GM19351 (cell line): Measurements from ENCODE around the gene PSD.

ENCODE experiments used
- ATAC-seq: cut with Tn5 transposase; IDR thresholded peaks from one replicate; pipeline ENCODE4 v1.9.1; 2021; ENCODE audit warnings: mild to moderate bottlenecking, moderate library complexity; ENCODE audit not compliant: unreplicated experiment

Gene PSD

DNA sequence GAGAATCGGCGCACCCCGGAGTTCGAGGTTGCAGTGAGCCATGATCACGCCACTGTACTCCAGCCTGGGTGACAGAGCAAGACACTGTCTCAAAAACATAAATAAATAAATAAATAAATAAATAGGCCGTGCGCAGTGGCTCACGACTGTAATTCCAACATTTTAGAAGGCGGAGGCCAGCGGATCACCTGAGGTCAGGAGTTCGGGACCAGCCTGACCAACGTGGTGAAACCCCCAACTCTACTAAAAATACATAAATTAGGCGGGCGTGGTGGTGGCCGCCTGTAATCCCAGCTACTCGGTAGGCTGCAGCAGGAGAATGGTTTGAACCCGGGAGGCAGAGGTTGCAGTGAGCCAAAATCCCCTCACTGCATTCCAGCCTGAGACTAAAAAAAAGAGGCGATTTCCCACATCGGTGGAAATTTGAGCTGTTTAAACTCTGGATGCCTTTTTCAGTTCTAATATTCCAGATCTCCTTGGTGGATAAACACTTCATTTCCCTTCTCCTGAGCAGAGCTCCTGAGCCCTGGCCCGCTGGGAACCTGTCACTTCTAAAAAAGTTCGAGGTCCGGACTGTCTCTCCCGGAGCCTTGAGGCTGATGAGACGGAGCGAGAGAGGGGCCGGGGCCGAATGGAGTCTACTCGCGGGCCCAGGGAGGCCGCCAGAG, 25.0 kb downstream of the PSD start:
- no peak for ATAC-seq

DNA sequence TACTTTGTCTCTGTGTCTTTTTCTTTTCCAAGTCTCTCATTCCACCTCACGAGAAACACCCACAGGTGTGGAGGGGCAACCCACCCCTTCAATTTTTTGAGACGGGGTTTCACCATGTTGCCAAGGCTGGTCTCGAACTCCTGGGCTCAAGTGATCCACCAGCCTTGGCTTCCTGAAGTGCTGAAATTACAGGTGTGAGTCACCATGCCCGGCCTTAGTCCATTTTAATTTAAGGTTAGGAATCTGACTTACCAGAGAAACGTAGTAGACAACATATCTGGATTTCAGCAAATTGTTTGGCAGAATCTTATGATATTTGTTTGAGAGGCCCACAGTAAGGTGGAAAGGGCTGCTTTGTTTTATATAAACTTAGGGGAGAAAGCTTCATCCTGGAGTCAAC, 26.3 kb downstream of the PSD start:
- ATAC-seq: no peak

DNA sequence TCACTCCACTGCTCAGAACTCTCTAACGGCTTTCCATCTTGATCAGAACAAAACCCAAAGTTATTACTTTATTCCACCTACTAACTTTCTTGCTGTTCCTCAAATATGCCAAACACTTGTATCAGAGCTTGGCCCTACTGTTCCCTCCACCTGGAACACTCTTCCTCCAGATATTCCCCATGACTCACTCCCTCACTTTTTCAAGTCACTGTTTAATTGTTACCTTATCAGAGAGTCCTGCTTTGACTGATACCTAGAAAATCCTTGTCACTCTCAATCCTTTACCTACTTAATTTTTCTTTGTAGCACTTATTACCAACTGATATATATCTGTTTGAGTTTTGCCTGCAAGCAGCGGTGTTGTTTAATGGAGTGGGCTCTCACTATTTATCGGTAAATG, 28.7 kb downstream of the PSD start:
- no peak for ATAC-seq

DNA sequence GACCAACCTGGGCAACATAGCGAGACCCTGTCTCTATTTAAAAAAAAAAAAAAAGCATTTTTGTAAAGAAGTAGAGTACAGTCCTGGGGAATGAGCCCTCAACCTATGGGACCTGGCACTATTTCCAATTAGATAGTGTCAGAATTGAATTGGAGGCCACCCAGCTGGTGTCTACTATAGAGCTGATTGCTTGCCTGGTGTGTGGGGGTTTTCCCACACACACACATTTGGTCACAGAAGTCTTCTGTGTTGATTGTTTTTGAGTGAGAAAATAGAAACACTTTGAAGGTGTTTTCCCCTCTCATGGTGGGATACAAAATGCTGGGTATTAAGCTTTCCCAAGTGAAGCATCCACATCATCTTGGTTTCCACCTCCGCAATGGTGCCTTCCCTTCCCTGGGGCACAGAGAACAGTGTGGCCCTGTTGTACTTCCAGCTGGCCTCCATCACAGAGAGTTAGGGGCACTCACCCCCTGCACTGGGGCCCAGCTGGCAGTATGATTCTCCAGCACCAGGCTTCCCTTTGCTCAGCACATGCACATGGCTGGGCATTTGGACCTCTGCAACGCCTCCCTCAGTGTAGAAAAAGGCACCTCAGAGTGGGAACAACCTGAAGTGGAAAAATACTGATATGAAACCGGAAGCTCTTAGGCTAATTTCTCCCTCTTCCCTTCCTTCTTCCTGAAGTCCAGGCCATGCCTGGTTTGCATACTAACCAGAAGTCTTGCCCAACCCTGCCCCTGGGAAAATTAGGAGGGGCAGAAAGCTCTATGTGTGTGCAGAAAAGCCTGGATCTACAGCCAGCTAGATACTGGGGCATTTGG, 33.8 kb downstream of the PSD start:
- ATAC-seq: no peak

DNA sequence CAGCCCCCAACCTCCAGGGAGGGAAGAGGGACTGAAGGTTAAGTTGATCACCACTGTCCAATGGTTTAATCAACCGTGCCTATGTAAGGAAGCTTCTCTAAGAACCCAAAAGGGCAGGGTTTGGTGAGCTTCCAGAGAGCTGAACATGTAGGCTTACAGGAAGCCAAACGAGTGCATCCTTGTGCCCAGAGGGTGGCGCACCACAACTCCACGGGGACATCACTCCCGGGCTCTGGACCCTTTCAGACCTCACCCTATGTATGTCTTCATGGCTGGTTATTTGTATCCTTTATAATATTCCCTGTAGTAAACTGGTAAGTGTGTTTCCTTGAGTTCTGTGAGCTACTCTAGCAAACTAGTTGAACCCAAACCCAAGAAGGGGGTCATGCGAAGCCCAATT, 34.5 kb downstream of the PSD start:
- ATAC-seq: no peak

DNA sequence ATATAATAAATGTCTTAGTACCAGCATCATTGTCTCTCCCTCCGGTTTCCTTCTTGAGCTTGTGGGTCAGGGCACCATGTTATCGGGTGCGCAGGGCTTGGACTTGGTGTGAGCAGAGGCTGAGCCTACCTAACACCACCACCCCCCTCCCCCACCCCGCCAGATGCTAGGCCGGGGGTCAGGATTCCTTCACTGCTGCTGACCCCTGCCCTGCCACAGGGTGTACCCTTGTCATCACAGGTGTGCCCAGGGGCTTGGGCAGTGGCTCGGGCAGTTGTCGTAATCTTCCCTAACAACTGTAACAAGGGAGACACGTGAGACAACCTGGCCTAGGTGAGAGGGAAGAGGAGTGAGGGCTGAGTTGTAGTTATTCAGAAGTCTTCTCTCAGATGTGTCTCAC, 35.7 kb downstream of the PSD start:
- ATAC-seq: no peak

DNA sequence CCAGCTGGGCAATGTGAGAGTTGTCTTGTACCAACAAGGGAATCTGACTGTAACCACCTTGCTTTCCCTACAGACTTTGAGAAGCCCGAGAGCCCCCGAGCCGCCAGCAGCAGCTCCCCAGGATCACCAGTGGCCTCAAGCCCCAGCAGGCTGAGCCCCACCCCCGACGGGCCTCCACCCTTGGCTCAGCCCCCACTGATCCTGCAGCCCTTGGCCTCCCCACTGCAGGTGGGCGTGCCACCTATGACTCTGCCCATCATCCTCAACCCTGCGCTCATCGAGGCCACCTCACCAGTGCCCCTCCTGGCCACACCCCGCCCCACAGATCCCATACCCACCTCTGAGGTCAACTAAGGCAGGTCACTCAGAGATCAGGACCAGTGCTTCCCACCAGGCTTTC, 36.6 kb downstream of the PSD start:
- no peak for ATAC-seq

DNA sequence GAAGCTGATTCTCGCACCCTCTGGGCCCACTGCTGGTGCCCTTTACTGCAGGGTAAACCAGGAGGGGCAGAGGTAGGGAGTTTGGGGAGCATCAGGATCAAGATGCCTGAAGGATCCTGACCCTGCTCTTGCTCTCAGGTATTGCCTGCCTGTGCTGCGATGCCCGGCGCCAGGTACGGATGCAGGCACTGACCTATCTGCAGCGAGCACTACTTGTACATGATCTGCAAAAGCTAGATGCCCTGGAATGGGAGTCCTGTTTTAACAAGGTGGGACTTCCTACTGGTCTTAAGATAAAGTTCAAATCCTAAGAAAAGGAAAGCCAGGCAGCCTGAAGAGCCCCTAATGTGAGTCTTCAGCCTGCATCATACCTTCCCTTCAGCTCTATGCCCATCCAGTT, 39.2 kb downstream of the PSD start:
- no peak for ATAC-seq

DNA sequence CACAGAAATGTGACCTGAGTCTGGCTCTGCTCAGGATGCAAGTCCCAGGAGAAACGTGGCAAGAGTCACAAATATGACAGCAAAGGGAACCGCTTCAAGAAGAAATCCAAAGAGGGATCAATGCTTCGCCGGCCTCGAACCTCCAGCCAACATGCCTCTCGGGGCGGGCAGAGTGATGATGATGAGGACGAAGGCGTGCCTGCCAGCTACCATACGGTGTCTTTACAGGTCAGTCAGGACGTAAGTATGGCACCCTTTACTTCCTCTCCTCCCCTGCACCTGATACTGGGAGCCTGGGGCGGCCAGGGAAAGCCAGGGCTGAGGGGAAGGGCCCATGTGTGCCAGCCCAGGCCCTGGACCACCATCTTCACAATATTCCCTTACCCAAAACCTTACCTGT, 41.7 kb downstream of the PSD start:
- ATAC-seq: no peak

DNA sequence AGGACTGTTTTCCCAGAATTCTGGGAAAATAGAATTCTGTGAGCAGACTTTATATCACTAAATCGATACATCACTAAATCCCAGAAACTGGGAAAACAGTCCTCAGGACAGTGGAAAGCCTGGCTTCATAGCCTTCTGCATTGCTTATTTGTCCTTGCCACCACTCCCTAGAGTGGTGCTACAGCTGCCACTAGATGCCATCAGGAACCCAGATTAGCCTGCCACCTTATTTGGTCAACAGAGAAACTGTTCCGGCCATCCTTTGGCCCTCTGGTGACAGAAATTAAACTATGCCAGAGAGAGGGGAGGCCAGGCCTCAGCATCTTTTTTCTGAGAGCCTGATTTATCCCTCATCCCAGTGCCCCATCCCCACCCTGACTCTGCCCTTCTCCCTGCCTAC, 42.7 kb downstream of the PSD start:
- no peak for ATAC-seq

DNA sequence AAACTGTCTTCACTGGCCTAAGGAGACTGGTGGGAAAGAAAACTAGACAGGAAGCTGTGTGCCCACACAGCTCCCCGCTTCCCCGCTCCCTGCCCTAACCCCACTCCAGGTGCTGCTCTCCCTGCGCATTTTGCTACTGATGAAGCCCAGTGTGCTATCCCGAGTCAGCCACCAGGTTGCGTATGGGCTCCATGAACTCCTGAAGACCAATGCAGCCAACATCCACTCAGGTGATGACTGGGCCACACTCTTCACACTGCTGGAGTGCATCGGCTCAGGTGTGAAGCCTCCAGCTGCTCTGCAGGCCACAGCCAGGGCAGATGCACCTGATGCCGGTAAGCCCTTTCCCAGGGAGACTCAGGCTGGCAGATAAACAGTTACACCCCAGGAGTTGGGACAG, 43.3 kb downstream of the PSD start:
- ATAC-seq: no peak

DNA sequence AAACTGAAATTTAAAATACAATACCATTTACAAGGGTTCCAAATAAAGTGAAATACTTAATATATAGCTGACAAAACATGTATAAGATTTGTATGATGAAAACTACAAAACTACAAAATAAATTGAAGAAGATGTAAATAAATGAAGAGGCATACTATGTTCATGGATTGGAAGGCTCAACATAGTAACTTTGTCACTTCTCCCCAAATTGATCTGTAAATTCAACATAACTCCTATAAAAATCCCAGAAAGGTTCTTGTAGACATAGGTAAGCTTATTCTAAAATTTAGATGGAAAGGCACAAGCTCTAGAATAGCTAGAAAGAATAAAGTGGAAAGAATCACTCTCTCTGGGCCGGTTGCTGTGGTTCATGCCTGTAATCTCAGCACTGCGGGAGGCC, 47.3 kb downstream of the PSD start:
- no peak for ATAC-seq

DNA sequence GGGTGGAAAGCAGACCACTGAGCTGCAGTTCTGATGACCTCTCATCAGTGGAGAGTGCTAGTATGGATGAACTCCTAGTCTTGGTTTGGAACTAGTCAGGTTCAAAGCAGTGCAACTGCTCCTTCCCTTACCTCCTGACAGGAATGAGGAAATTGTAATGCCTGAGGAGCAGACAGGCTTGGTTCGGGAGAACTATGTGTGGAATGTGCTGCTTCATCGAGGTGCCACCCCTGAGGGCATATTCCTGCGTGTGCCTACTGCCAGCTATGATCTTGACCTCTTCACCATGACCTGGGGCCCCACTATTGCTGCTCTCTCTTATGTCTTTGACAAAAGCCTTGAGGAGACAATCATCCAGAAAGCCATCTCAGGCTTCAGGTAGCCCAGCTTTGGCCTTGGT, 50.5 kb downstream of the PSD start:
- no peak for ATAC-seq

DNA sequence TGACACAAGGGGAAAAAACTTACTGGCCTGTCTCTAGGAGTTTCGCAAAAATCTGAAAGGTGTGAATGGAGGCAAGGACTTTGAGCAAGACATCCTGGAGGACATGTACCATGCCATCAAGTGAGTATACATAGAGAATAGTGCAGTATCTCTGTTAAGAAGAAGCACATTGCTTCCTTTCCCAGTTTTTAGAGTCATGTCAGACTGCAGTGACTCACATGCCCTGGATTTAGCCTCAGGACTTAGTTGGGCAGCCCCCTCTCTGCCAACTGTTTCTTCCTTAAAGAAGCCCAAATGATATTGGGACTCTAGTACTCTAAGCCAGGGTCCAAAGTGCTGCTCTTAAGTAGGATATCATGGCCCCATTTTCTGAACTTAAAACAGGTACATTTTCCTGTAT, 51.1 kb downstream of the PSD start:
- no peak for ATAC-seq

DNA sequence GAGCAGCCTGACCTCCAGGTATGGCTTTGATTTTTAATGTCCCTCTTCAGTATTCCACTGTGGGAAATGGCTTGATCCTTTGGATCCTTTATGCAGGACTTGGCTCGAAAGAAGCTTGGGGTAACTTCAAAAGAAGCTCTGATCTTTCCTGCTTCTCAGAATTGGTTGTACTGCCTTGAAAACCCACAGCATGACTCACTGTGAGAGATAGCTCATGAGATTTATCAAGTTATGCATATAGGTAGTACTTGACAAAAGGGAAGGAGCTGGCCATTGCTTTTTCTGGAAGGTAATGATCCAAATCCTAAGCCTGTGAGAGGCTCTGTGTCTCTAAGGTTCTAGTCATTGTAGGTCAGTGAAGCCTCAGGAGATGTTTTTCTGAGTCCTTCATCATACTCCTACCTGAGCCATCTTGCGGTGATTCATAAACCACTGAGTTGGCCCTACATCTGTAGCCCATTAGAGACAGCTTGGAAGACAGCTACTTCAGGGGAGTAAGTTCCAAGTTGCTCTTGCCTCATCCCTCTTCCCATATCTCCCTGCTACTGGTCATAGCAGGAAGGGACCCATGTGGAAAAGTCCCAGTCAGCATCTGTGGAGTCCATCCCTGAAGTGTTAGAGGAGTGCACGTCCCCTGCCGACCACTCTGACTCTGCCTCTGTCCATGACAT, 59.7 kb downstream of the PSD start:
- ATAC-seq: no peak

DNA sequence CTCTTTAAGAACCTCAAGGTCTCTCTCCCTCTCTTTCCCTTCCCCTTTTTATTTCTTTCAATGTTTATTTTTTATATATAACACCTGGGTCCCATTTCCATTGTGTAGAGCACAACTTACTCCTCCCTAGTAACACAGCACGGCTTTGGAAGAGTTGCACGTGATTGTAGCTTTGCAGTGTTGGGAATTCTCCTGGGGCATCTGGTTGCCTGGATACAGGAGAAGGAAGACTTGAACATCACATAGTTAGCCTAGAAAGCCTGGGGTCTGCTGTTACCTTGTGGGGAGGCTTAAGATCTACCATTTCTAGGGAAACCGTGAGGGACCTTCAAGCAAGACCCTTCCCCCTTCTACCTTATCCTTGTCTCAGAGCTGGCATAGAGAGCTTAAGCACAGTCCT, 64.1 kb downstream of the PSD start:
- ATAC-seq: no peak
